GM18511 (cell line): Measurements from ENCODE around the gene PRRC2B.
A peak's percentile ranks its signal among the peaks of the same experiment; 100 is the strongest.
"Not testable (repeated sequence)": the region's sequence is repeated elsewhere in the genome, so short reads cannot be mapped to it uniquely, and the experiment has no call there.

Source experiments
- ATAC-seq: cut with Tn5 transposase; IDR thresholded peaks from one replicate; pipeline ENCODE4 v1.9.1; 2021; ENCODE audit warnings: mild to moderate bottlenecking, moderate library complexity; ENCODE audit not compliant: unreplicated experiment

PRRC2B gene

GRCh38 chr9:131529597-131530545 lies 136.0 kb downstream of the PRRC2B start:
- ATAC-seq, result no peak

- peak; percentile 27 for ATAC-seq
These were observed 136.6 kb downstream of the PRRC2B start for GRCh38 chr9:131530546-131530919.

GRCh38 chr9:131530920-131531832 lies 137.3 kb downstream of the PRRC2B start, which contains the start of gene UCK1:
TSS of gene UCK1 (minus strand) at chr9:131531263. CDS start at chr9:131531174, 89 bp downstream.
- ATAC-seq, result peak; percentile 88

- no peak for ATAC-seq
These were observed 140.9 kb downstream of the PRRC2B start for GRCh38 chr9:131534721-131535237.

- ATAC-seq, result no peak
These were observed 144.1 kb downstream of the PRRC2B start for GRCh38 chr9:131537946-131538345.

GRCh38 chr9:131539223-131539923 lies 145.5 kb downstream of the PRRC2B start:
- no peak for ATAC-seq

- ATAC-seq, result no peak
These were observed 149.3 kb downstream of the PRRC2B start for GRCh38 chr9:131543141-131543540.

GRCh38 chr9:131545003-131545785 lies 151.3 kb downstream of the PRRC2B start, which contains the start of gene PRRT1B:
TSS of gene PRRT1B (plus strand) at chr9:131545523. CDS start at chr9:131545616, 93 bp downstream.
- no peak for ATAC-seq

GRCh38 chr9:131545786-131546335 lies 152.0 kb downstream of the PRRC2B start:
- ATAC-seq, result no peak

- no peak for ATAC-seq
These were observed 152.6 kb downstream of the PRRC2B start for GRCh38 chr9:131546336-131547084.

GRCh38 chr9:131549186-131549585 lies 155.3 kb downstream of the PRRC2B start:
- ATAC-seq, result not testable (repeated sequence)
